ENCODE measurements around the gene TCOF1. TPM values are rescaled to one million over a fixed set of nuclear protein-coding genes. Genes with fewer than 3 reads are reported as not detected.

TCOF1 gene
- total and polyA plus RNA-seq, 9 donors = 16.7 to 38.3 (median 27.8) TPM

GRCh38 chr5:150363185-150363584 lies 5.7 kb downstream of the TCOF1 start:
- 88 to 92% (median 90%) methylated on average over 2 of the region's 2 CpGs for WGBS, 3 donors
- no peaks in the 10 kb centered on the region for H3K9me3 ChIP-seq
- H3K36me3 ChIP-seq = no peaks in the 10 kb centered on the region
- H3K4me1 ChIP-seq (ENCODE audit: insufficient read depth) = peaks cover 5% of the 10 kb centered on the region
- no peak for DNase-seq
- H3K4me3 ChIP-seq = no peak overlapping the region
- intact Hi-C loops (cut with DNase I) = no loop called here
- TF ChIP-seq POLR2A (IDR thresholded peaks at IDR 0.05) (no peak), EP300 (IDR thresholded peaks at IDR 0.05) (no peak)
- no peaks in the 10 kb centered on the region for H3K27me3 ChIP-seq
- H3K27ac ChIP-seq = no peak overlapping the region

- H3K36me3 ChIP-seq = no peaks in the 10 kb centered on the region
- H3K9me3 ChIP-seq = no peaks in the 10 kb centered on the region
- no peaks in the 10 kb centered on the region for H3K27me3 ChIP-seq
- TF ChIP-seq CTCF (IDR thresholded peaks at IDR 0.05) (no peak), POLR2A (IDR thresholded peaks at IDR 0.05) (no peak), EP300 (IDR thresholded peaks at IDR 0.05) (no peak)
- no peaks in the 10 kb centered on the region for H3K4me1 ChIP-seq (ENCODE audit: insufficient read depth)
- H3K27ac ChIP-seq = no peak overlapping the region
- intact Hi-C loops (cut with DNase I) = no loop called here
- WGBS, 3 donors = 85 to 91% (median 88%) methylated on average over 9 of the region's 9 CpGs
- H3K4me3 ChIP-seq = no peak overlapping the region
- DNase-seq = no peak
Measured at GRCh38 chr5:150364004-150364403, 6.5 kb downstream of the TCOF1 start.

- Histone ChIP-seq H3K36me3 (peaks cover 3% of the 10 kb centered on the region), H3K27ac (no peak overlapping the region), H3K9me3 (no peaks in the 10 kb centered on the region), H3K4me1 (ENCODE audit: insufficient read depth) (no peaks in the 10 kb centered on the region), H3K4me3 (no peak overlapping the region), H3K27me3 (no peaks in the 10 kb centered on the region)
- 80 to 94% (median 92%) methylated on average over 4 of the region's 4 CpGs for WGBS, 3 donors
- intact Hi-C loops (cut with DNase I) = no loop called here
- no peak for TF ChIP-seq POLR2A (IDR thresholded peaks at IDR 0.05)
- TF ChIP-seq CTCF (IDR thresholded peaks at IDR 0.05) = no peak
- TF ChIP-seq EP300 (IDR thresholded peaks at IDR 0.05) = no peak
- DNase-seq = no peak
Measured at GRCh38 chr5:150368526-150368925, 11.0 kb downstream of the TCOF1 start.

GRCh38 chr5:150372639-150373038 lies 15.1 kb downstream of the TCOF1 start:
- no peak overlapping the region for H3K4me3 ChIP-seq
- no peaks in the 10 kb centered on the region for H3K4me1 ChIP-seq (ENCODE audit: insufficient read depth)
- TF ChIP-seq EP300 (IDR thresholded peaks at IDR 0.05) (no peak), CTCF (IDR thresholded peaks at IDR 0.05) (no peak), POLR2A (IDR thresholded peaks at IDR 0.05) (no peak)
- 91 to 96% (median 93%) methylated on average over 6 of the region's 6 CpGs for WGBS, 3 donors
- H3K36me3 ChIP-seq = peaks cover 3% of the 10 kb centered on the region
- H3K9me3 ChIP-seq = no peaks in the 10 kb centered on the region
- no peak for DNase-seq
- intact Hi-C loops (cut with DNase I) = no loop called here
- H3K27me3 ChIP-seq = no peaks in the 10 kb centered on the region
- no peak overlapping the region for H3K27ac ChIP-seq

- no peaks in the 10 kb centered on the region for H3K9me3 ChIP-seq
- no peak for TF ChIP-seq CTCF (IDR thresholded peaks at IDR 0.05)
- no peak overlapping the region for H3K4me3 ChIP-seq
- no peaks in the 10 kb centered on the region for H3K27me3 ChIP-seq
- peaks cover 3% of the 10 kb centered on the region for H3K36me3 ChIP-seq
- no peak for DNase-seq
- H3K4me1 ChIP-seq (ENCODE audit: insufficient read depth) = no peaks in the 10 kb centered on the region
- intact Hi-C loops (cut with DNase I) = no loop called here
- no peak overlapping the region for H3K27ac ChIP-seq
- WGBS, 3 donors = 90 to 92% (median 90%) methylated on average over 11 of the region's 11 CpGs
Measured at GRCh38 chr5:150374651-150375050, 17.2 kb downstream of the TCOF1 start.
